ENCODE measurements around the gene TOP2A.
A peak's percentile ranks its signal among the peaks of the same experiment; 100 is the strongest.

The TOP2A gene

DNA sequence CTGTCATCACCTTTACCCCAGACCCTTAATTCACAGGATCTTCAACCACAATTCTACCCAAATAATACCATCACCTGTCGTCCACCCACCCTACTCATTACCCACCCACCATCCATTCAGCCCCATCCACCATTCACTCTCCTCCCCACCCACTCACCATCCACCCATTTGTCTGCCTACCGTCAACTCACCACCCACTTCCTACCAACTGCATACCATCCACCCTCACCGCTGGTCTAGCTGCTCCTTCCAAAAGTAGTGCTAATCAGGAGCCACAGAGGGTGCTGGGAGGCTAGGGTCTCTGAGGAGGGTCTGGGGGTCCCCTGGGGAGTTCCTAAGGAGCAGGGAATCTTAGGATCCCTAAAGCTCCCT is 13.5 kb upstream of the TOP2A start:
- H2AFZ ChIP-seq (ENCODE audit: low read depth, low read length), result no peak overlapping the region

DNA sequence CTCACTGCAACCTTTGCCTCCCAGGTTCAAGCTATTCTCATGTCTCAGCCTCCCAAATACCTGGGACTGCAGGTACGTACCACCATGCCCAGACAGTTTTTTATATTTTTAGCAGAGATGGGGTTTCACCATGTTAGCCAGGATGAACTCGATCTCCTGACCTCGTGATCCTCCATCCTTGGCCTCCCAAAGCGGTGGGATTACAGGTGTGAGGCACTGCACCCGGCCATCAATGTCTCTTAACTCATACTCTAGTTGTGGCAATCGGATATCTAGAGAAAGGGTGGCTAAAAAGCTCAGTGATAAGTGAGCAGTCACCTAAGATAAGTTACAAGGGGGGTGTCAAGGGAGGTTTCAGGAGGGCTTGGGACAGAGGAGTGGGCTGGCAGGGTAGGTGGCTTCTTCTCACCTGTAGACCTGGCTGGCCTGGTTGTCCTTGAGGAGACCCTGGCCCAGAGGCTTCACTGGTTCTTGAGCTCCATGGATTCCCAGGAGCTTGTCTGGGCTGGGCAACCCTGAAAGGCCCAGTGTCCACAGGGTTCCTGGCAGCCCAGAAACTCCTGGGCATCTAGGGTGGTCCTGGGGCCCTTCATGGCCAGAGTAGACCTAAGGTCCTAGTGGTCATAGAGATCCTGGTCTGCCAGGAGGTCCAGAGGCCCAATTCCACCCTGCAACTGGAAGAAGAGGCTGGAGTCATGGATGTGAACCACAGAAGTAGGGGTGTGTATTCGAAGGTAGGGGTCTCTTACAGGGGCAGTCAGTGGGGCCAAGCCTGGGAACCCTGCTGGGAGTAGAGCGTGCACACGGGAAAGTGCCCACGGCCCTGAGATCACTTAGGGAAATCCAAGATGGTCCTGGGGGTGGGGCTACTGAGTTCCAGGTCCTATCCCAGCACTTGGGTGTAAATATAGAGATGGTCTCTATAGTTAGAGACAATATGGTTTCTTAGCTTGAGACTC is 12.9 kb upstream of the TOP2A start:
- H3K9me3 ChIP-seq (ENCODE audit: insufficient read depth, low read length, severe bottlenecking), result no peaks in the 10 kb centered on the region
- peaks cover 24% of the 10 kb centered on the region for H3K4me1 ChIP-seq (ENCODE audit: insufficient read depth, low read length)
- no peak overlapping the region for H3K4me3 ChIP-seq (ENCODE audit: low read depth in 1 of 2, low read length in 2 of 2)
- DNase-seq (no peak), ATAC-seq (ENCODE audit: insufficient read depth, low read depth) (no peak)
- H4K20me1 ChIP-seq (ENCODE audit: insufficient read depth, low read length), result 0 out of 2 replicates have a peak, but pooled peaks cover 3% of the 10 kb centered on the region
- no peaks in the 10 kb centered on the region for H3K36me3 ChIP-seq (ENCODE audit: insufficient read depth, low read length)
- H3K79me2 ChIP-seq (ENCODE audit: insufficient read depth, low read length), result no peaks in the 10 kb centered on the region
- no peak overlapping the region for H2AFZ ChIP-seq (ENCODE audit: low read depth, low read length)
- TF ChIP-seq, protein P1, sequence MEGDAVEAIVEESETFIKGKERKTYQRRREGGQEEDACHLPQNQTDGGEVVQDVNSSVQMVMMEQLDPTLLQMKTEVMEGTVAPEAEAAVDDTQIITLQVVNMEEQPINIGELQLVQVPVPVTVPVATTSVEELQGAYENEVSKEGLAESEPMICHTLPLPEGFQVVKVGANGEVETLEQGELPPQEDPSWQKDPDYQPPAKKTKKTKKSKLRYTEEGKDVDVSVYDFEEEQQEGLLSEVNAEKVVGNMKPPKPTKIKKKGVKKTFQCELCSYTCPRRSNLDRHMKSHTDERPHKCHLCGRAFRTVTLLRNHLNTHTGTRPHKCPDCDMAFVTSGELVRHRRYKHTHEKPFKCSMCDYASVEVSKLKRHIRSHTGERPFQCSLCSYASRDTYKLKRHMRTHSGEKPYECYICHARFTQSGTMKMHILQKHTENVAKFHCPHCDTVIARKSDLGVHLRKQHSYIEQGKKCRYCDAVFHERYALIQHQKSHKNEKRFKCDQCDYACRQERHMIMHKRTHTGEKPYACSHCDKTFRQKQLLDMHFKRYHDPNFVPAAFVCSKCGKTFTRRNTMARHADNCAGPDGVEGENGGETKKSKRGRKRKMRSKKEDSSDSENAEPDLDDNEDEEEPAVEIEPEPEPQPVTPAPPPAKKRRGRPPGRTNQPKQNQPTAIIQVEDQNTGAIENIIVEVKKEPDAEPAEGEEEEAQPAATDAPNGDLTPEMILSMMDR (IDR thresholded peaks at IDR 0.05; ENCODE audit: borderline replicate concordance, extremely low read depth, low read length, poor library complexity, severe bottlenecking), result no peak
- no peak for TF ChIP-seq EZH2 (IDR thresholded peaks at IDR 0.05; ENCODE audit: borderline replicate concordance, low read depth, low read length, severe bottlenecking)
- no peak overlapping the region for H3K27ac ChIP-seq (ENCODE audit: low read length)
- H3K9ac ChIP-seq (ENCODE audit: low read depth, low read length), result no peak overlapping the region
- no peaks in the 10 kb centered on the region for H3K27me3 ChIP-seq (ENCODE audit: insufficient read depth, low read length, poor library complexity)
- no peak overlapping the region for H3K4me2 ChIP-seq (ENCODE audit: insufficient read depth, low read length)

More for the DNA sequence above, 13.5 kb upstream of the TOP2A start:
- TF ChIP-seq, protein P1 (IDR thresholded peaks at IDR 0.05; ENCODE audit: borderline replicate concordance, extremely low read depth, low read length, poor library complexity, severe bottlenecking), result no peak
- no peak for TF ChIP-seq EZH2 (IDR thresholded peaks at IDR 0.05; ENCODE audit: borderline replicate concordance, low read depth, low read length, severe bottlenecking)
- Histone ChIP-seq H3K36me3 (ENCODE audit: insufficient read depth, low read length) (no peaks in the 10 kb centered on the region), H3K4me3 (ENCODE audit: low read depth in 1 of 2, low read length in 2 of 2) (no peak overlapping the region), H3K9me3 (ENCODE audit: insufficient read depth, low read length, severe bottlenecking) (no peaks in the 10 kb centered on the region), H3K79me2 (ENCODE audit: insufficient read depth, low read length) (no peaks in the 10 kb centered on the region), H3K27me3 (ENCODE audit: insufficient read depth, low read length, poor library complexity) (no peaks in the 10 kb centered on the region), H3K4me2 (ENCODE audit: insufficient read depth, low read length) (no peak overlapping the region), H3K4me1 (ENCODE audit: insufficient read depth, low read length) (peaks cover 18% of the 10 kb centered on the region), H4K20me1 (ENCODE audit: insufficient read depth, low read length) (0 out of 2 replicates have a peak, but pooled peaks cover 3% of the 10 kb centered on the region), H3K27ac (ENCODE audit: low read length) (no peak overlapping the region), H3K9ac (ENCODE audit: low read depth, low read length) (no peak overlapping the region)
- ATAC-seq (ENCODE audit: insufficient read depth, low read depth) (no peak), DNase-seq (no peak)

DNA sequence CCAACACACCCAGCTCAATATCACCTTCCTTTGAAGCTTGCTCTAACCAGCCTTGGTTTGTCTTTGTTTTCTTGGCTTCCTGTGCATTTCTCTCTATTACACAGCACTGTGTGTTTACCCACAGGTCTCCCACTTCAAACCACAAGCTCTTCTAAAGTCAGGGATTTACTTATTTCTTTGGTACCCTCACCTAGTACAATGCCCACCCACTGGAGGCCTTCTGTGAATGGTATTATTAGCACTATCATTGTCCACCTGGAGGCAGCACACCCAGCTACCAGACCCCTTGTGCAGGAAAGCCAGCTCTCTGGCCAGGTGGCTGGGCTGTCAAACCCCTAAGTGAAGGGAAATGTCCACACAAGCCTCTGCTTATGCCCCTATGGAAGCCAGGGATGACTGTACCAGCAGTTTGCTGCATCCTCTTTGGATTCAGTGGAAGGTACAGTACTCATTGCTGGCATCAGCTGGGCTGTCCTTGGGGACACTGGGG is 9.4 kb upstream of the TOP2A start:
- Histone ChIP-seq H3K9me3 (ENCODE audit: insufficient read depth, low read length, severe bottlenecking) (no peaks in the 10 kb centered on the region), H3K4me1 (ENCODE audit: insufficient read depth, low read length) (peaks cover 25% of the 10 kb centered on the region), H3K79me2 (ENCODE audit: insufficient read depth, low read length) (no peaks in the 10 kb centered on the region), H3K36me3 (ENCODE audit: insufficient read depth, low read length) (no peaks in the 10 kb centered on the region), H3K9ac (ENCODE audit: low read depth, low read length) (no peak overlapping the region), H3K4me2 (ENCODE audit: insufficient read depth, low read length) (no peak overlapping the region; the same call in 1 of the 2 replicates), H3K27me3 (ENCODE audit: insufficient read depth, low read length, poor library complexity) (no peaks in the 10 kb centered on the region), H3K27ac (ENCODE audit: low read length) (peak overlapping the region; percentile 63), H4K20me1 (ENCODE audit: insufficient read depth, low read length) (0 out of 2 replicates have a peak, but pooled peaks cover 3% of the 10 kb centered on the region), H2AFZ (ENCODE audit: low read depth, low read length) (no peak overlapping the region), H3K4me3 (ENCODE audit: low read depth in 1 of 2, low read length in 2 of 2) (no peak overlapping the region)
- TF ChIP-seq EZH2 (IDR thresholded peaks at IDR 0.05; ENCODE audit: borderline replicate concordance, low read depth, low read length, severe bottlenecking), result no peak
- TF ChIP-seq, protein P1 (IDR thresholded peaks at IDR 0.05; ENCODE audit: borderline replicate concordance, extremely low read depth, low read length, poor library complexity, severe bottlenecking), result peak; percentile 23
- DNase-seq (peak; percentile 52), ATAC-seq (ENCODE audit: insufficient read depth, low read depth) (peak; percentile 98)

Measured in DND-41 (cell line).